ENCODE results near the gene CARS2. TPM values are rescaled to one million over a fixed set of nuclear protein-coding genes. Genes with fewer than 3 reads are reported as not detected.
"Not testable (repeated sequence)": the region's sequence is repeated elsewhere in the genome, so short reads cannot be mapped to it uniquely, and the experiment has no call there.

Gene CARS2
- total RNA-seq, 3 donors from 2014 or later (not counting 1 experiment from before 2014, with no cell fraction given), result 65.3 to 77.3 (median 73.0) TPM

GRCh38 chr13:110610955-110611595, 94.8 kb downstream of the CARS2 start:
- Histone ChIP-seq H3K4me1 (ENCODE audit: control insufficient read depth, insufficient read depth, low read length) (peaks cover 7% of the 10 kb centered on the region), H3K9me3 (ENCODE audit: control insufficient read depth, insufficient read depth, low read length) (no peaks in the 10 kb centered on the region), H3K27ac (ENCODE audit: low read length) (no peak overlapping the region), H3K27me3 (ENCODE audit: control insufficient read depth, insufficient read depth, low read length) (no peaks in the 10 kb centered on the region), H3K36me3 (ENCODE audit: control insufficient read depth, insufficient read depth, low read length) (no peaks in the 10 kb centered on the region), H3K4me3 (ENCODE audit: low read length) (no peak overlapping the region)
- DNase-seq (peak in 1 of 2 donors; percentile 30), ATAC-seq (no peak)
- Mint-ChIP-seq H3K9me3 (peaks cover 0 to 2% of the 10 kb centered on the region in 2 donors), H3K36me3 (no peaks in the 10 kb centered on the region), H3K4me1 (peaks cover 0 to 7% of the 10 kb centered on the region in 2 donors), H3K27ac (no peak overlapping the region), H3K27me3 (ENCODE audit: low read depth in 2 of 2) (peaks cover 3 to 13% of the 10 kb centered on the region in 2 donors), H3K4me3 (no peak overlapping the region)
- WGBS (ENCODE audit: insufficient coverage), result 86% methylated on average over 12 of the region's 12 CpGs
- intact Hi-C loops (cut with micrococcal nuclease), result no loop called here
- no peak for TF ChIP-seq CTCF (IDR thresholded peaks at IDR 0.05)

GRCh38 chr13:110607675-110608224, 98.2 kb downstream of the CARS2 start:
- Mint-ChIP-seq H3K4me3 (no peak overlapping the region), H3K4me1 (no peaks in the 10 kb centered on the region), H3K27ac (no peak overlapping the region), H3K27me3 (ENCODE audit: low read depth in 2 of 2) (peaks cover 6 to 22% of the 10 kb centered on the region in 2 donors), H3K9me3 (no peaks in the 10 kb centered on the region), H3K36me3 (no peaks in the 10 kb centered on the region)
- H3K27me3 ChIP-seq (ENCODE audit: control insufficient read depth, insufficient read depth, low read length), result no peaks in the 10 kb centered on the region
- no peaks in the 10 kb centered on the region for H3K9me3 ChIP-seq (ENCODE audit: control insufficient read depth, insufficient read depth, low read length)
- no peak overlapping the region for H3K27ac ChIP-seq (ENCODE audit: low read length)
- no peaks in the 10 kb centered on the region for H3K4me1 ChIP-seq (ENCODE audit: control insufficient read depth, insufficient read depth, low read length)
- DNase-seq, result no peak
- 79% methylated on average over 3 of the region's 3 CpGs for WGBS (ENCODE audit: insufficient coverage)
- H3K36me3 ChIP-seq (ENCODE audit: control insufficient read depth, insufficient read depth, low read length), result no peaks in the 10 kb centered on the region
- TF ChIP-seq CTCF (IDR thresholded peaks at IDR 0.05), result no peak
- intact Hi-C loops (cut with micrococcal nuclease), result no loop called here
- ATAC-seq, result no peak
- no peak overlapping the region for H3K4me3 ChIP-seq (ENCODE audit: low read length)

- H3K4me1 Mint-ChIP-seq; intact Hi-C loops (cut with micrococcal nuclease); ATAC-seq; DNase-seq; H3K4me1 ChIP-seq (ENCODE audit: control insufficient read depth, insufficient read depth, low read length); H3K9me3 Mint-ChIP-seq; H3K4me3 Mint-ChIP-seq; H3K36me3 ChIP-seq (ENCODE audit: control insufficient read depth, insufficient read depth, low read length); H3K27ac Mint-ChIP-seq; H3K36me3 Mint-ChIP-seq; H3K9me3 ChIP-seq (ENCODE audit: control insufficient read depth, insufficient read depth, low read length); H3K4me3 ChIP-seq (ENCODE audit: low read length); H3K27ac ChIP-seq (ENCODE audit: low read length); H3K27me3 ChIP-seq (ENCODE audit: control insufficient read depth, insufficient read depth, low read length): not testable (repeated sequence)
- H3K27me3 Mint-ChIP-seq (ENCODE audit: low read depth in 2 of 2), result peaks cover 6 to 22% of the 10 kb centered on the region in 2 donors
- WGBS (ENCODE audit: insufficient coverage), result 94% methylated on average over 6 of the region's 33 CpGs
These were observed 99.6 kb downstream of the CARS2 start for GRCh38 chr13:110606281-110606680.

GRCh38 chr13:110605132-110605531, 100.8 kb downstream of the CARS2 start:
- intact Hi-C loops (cut with micrococcal nuclease), result no loop called here
- WGBS (ENCODE audit: insufficient coverage), result 88% methylated on average over 4 of the region's 6 CpGs
- H3K27ac ChIP-seq (ENCODE audit: low read length), result no peak overlapping the region

More at GRCh38 chr13:110605132-110605531, 100.8 kb downstream of the CARS2 start:
- Histone ChIP-seq H3K27me3 (ENCODE audit: control insufficient read depth, insufficient read depth, low read length) (no peaks in the 10 kb centered on the region), H3K4me3 (ENCODE audit: low read length) (no peak overlapping the region), H3K4me1 (ENCODE audit: control insufficient read depth, insufficient read depth, low read length) (no peaks in the 10 kb centered on the region), H3K36me3 (ENCODE audit: control insufficient read depth, insufficient read depth, low read length) (no peaks in the 10 kb centered on the region), H3K9me3 (ENCODE audit: control insufficient read depth, insufficient read depth, low read length) (no peaks in the 10 kb centered on the region)
- H3K27me3 Mint-ChIP-seq (ENCODE audit: low read depth in 2 of 2), result peaks cover 4 to 17% of the 10 kb centered on the region in 2 donors
- H3K4me1 Mint-ChIP-seq, result no peaks in the 10 kb centered on the region
- H3K27ac Mint-ChIP-seq, result no peak overlapping the region
- no peak for ATAC-seq
- no peak overlapping the region for H3K4me3 Mint-ChIP-seq
- no peaks in the 10 kb centered on the region for H3K9me3 Mint-ChIP-seq
- TF ChIP-seq CTCF (IDR thresholded peaks at IDR 0.05), result no peak
- no peak for DNase-seq
- H3K36me3 Mint-ChIP-seq, result no peaks in the 10 kb centered on the region

Data from natural killer cell (primary cell).